SJSA1 (cell line): Measurements from ENCODE around the gene TSEN54. TPM values are rescaled to one million over a fixed set of nuclear protein-coding genes. Genes with fewer than 3 reads are reported as not detected.

Experiments used
- DNase-seq, 2 experiments: peaks; one replicate each; pipeline ENCODE4 v3.0.0-alpha.2; 2015 to 2020; ENCODE audit warnings: low spot score in 2 of 2, low read depth in 1 of 2
- H3K27ac ChIP-seq: fragments of 250-450 bp; sonication (Bioruptor Pico); 2 replicates; pipeline ENCODE4 v1.5.1; 2020; ENCODE audit warnings: mild to moderate bottlenecking, moderate library complexity
- H3K27me3 ChIP-seq: fragments of 250-450 bp; sonication (Bioruptor Pico); replicated peaks from 2 replicates; pipeline ENCODE4 v1.5.1; 2020; ENCODE audit warnings: mild to moderate bottlenecking, moderate library complexity
- H3K36me3 ChIP-seq: fragments of 250-450 bp; sonication (Bioruptor Pico); 2 replicates; pipeline ENCODE4 v1.5.1; 2020; ENCODE audit warnings: mild to moderate bottlenecking
- H3K4me1 ChIP-seq: fragments of 250-450 bp; sonication (Bioruptor Pico); replicated peaks from 2 replicates; pipeline ENCODE4 v1.6.1; 2021; ENCODE audit warnings: mild to moderate bottlenecking
- H3K4me3 ChIP-seq: fragments of 250-450 bp; sonication (Bioruptor Pico); 2 replicates; pipeline ENCODE4 v1.5.1; 2020; ENCODE audit warnings: mild to moderate bottlenecking
- H3K9me3 ChIP-seq: fragments of 250-450 bp; sonication (Bioruptor Pico); replicated peaks from 2 replicates; pipeline ENCODE4 v1.5.1; 2020; ENCODE audit warnings: mild to moderate bottlenecking
- total RNA-seq: library from RNA; depleted of rRNA; stranded (reverse); fragments of >200 nt; shearing (Covaris generic); gene quantifications from 2 replicates; pipeline ENCODE4 v1.2.3, GENCODE V29; 2014

TSEN54 gene
- total RNA-seq, 1 experiment from 2014 or later, result 54.0 TPM

DNA sequence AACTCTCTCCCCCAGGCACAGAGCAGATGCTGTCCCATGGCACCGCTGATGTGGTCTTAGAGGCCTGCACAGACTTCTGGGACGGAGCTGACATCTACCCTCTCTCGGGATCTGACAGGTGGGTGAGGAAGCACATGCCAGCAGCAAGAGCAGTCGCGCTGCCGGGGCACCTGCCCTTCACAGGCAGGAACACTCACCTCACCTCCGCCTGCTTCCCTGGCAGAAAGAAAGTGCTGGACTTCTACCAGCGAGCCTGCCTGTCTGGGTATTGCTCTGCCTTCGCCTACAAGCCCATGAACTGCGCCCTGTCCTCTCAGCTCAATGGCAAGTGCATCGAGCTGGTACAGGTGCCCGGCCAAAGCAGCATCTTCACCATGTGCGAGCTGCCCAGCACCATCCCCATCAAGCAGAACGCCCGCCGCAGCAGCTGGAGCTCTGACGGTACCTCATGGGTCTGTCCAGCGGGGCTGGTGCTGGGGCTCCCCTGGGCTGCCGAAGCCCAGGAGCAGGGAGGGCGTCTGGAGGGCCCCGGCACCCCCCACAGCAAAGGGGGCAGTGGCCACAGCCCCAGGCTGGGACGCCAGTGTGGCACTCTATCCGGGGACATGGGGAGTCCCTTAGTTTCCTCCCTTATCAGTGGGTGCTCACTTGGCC is 22.7 kb upstream of the TSEN54 start:
- Histone ChIP-seq H3K4me1 (peaks cover 24% of the 10 kb centered on the region), H3K36me3 (peaks cover 88% of the 10 kb centered on the region), H3K27me3 (no peaks in the 10 kb centered on the region), H3K27ac (peak overlapping the region; percentile 50), H3K9me3 (no peaks in the 10 kb centered on the region), H3K4me3 (no peak overlapping the region)
- DNase-seq, result no peak

DNA sequence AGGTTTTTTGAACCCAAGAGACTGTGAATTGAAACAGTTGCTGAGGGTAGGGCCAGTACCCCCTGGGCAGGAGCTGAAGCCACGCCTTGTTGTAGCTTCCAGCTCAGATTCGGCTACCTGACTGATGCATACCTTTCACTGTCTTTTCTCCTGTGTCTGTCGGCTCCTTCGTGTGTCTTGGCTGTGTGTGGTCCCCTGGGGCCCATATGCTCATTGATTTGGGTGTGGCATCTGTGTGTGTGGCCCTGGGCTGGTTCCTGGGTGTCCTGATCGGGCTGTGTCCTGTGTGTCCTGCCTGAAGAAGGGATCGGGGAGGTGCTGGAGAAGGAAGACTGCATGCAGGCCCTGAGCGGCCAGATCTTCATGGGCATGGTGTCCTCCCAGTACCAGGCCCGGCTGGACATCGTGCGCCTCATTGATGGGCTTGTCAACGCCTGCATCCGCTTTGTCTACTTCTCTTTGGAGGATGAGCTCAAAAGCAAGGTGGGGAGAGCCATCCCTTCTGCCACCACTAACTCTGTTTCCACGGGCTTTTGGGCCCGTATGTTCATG is 21.9 kb upstream of the TSEN54 start:
- Histone ChIP-seq H3K9me3 (no peaks in the 10 kb centered on the region), H3K36me3 (peaks cover 91% of the 10 kb centered on the region)
- DNase-seq, result peak; percentile 76 to 85

DNA sequence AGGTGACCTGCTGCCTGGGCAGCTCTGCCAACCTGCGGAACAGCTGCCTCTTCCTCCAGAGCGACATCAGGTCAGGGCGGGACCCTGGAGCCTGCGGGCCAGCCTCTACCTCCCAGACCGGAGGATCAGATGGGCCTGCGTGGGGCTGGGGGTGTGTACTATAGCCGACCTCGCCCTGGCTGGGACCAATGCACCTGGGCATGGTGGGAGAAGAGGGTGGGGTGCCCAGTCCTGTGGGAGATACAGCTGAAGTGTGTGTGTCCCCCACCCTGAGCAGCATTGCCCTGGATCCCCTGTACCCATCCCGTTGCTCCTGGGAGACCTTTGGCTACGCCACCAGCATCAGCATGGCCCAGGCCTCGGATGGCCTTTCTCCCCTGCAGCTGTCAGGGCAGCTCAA is 20.3 kb upstream of the TSEN54 start:
- peaks cover 24% of the 10 kb centered on the region for H3K4me1 ChIP-seq
- H3K27ac ChIP-seq, result no peak overlapping the region
- H3K4me3 ChIP-seq, result no peak overlapping the region
- DNase-seq, result no peak
- peaks cover 98% of the 10 kb centered on the region for H3K36me3 ChIP-seq
- no peaks in the 10 kb centered on the region for H3K27me3 ChIP-seq
- H3K9me3 ChIP-seq, result no peaks in the 10 kb centered on the region

More for the DNA sequence above, 21.9 kb upstream of the TSEN54 start:
- Histone ChIP-seq H3K27ac (peak overlapping the region; percentile 50), H3K27me3 (no peaks in the 10 kb centered on the region), H3K4me1 (peaks cover 24% of the 10 kb centered on the region), H3K4me3 (no peak overlapping the region)

DNA sequence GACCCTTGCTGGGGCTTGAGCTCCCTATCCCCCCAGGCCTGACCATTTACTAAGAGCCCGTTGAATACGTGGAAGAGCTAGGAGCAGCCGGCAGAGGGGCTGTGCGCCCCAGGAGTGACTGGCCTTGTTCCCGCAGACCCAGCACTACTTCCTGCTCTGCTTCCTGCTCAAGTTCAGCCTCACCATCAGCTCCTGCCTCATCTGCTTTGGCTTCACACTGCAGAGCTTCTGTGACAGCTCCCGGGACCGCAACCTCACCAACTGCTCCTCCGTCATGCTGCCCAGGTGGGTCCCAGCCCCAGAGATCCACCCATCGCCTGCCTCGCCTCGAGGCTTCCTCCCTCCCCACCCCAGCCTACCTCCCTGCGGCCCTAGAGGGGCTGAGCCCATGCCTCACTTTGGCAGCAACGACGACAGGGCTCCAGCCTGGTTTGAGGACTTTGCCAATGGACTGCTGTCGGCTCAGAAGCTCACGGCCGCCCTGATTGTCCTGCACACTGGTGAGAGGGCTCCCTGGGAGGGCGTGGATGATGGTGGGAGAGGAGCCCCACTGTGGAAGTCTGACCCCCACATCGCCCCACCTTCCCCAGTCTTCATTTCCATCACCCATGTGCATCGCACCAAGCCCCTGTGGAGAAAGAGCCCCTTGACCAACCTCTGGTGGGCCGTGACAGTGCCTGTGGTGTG is 18.1 kb upstream of the TSEN54 start:
- peaks cover 98% of the 10 kb centered on the region for H3K36me3 ChIP-seq
- H3K27ac ChIP-seq, result no peak overlapping the region
- DNase-seq, result no peak
- H3K9me3 ChIP-seq, result no peaks in the 10 kb centered on the region
- H3K27me3 ChIP-seq, result no peaks in the 10 kb centered on the region
- H3K4me3 ChIP-seq, result no peak overlapping the region
- peaks cover 22% of the 10 kb centered on the region for H3K4me1 ChIP-seq

DNA sequence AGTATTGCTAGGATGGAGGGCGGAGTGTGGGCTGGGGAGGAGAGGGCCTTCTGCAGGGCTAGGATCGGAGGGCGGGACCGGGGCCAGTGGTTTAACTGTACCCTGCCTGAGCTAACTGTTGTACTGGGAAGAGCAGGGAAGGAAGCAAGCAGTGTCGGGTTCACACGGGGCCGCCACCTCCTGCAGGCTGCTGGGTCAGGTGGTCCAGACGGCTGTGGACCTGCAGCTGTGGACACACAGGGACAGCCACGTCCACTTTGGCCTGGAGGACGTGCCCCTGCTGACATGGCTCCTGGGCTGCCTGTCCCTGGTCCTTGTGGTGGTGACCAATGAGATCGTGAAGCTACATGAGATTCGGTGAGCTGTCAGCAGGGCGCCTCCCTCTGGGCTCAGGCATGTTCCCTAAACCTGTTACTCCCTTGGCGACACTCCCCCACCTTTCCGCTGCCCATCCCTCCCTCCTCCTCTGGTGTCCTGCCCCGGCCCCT is 17.6 kb upstream of the TSEN54 start:
- Histone ChIP-seq H3K36me3 (peaks cover 98% of the 10 kb centered on the region), H3K9me3 (no peaks in the 10 kb centered on the region), H3K4me3 (no peak overlapping the region), H3K27me3 (no peaks in the 10 kb centered on the region), H3K27ac (no peak overlapping the region), H3K4me1 (peaks cover 16% of the 10 kb centered on the region)
- DNase-seq, result no peak

DNA sequence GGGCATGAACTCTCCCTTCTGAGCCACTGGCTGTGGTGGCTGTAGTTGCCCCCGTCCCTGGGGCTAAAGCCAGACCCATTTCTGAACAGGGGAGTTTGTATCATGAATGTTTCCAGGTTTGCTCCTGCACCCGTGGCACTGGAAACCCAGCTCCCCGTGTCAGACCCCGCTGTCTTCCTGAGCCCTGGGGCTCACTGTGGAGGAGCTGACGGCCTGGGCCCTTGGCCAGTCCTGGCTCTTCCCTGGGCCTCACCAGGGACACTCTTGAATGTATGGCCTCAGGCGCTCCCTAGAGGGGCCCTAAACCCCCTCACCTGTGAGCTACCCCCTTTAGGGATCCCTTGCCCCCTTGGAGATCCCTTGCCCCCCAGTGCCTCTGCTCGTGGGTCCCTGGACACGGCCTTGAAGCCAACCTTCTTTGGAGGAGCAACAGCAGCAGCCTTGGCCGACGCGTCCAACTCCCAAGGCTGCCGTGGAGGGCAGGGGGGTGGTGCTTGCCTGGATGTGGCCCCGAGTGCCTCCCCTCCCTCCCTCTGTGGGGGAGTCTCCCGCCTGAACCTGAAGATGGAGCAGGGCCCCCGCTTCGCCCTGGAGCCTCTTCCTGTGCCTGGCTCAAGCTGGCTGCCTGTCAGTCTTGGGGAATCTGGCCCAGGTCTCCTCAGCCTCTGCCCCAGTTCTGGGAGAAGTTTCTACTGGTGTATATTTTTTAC is 16.9 kb upstream of the TSEN54 start:
- Histone ChIP-seq H3K36me3 (peaks cover 98% of the 10 kb centered on the region), H3K27me3 (no peaks in the 10 kb centered on the region), H3K9me3 (no peaks in the 10 kb centered on the region), H3K4me3 (no peak overlapping the region), H3K4me1 (peaks cover 9% of the 10 kb centered on the region), H3K27ac (no peak overlapping the region)
- no peak for DNase-seq

DNA sequence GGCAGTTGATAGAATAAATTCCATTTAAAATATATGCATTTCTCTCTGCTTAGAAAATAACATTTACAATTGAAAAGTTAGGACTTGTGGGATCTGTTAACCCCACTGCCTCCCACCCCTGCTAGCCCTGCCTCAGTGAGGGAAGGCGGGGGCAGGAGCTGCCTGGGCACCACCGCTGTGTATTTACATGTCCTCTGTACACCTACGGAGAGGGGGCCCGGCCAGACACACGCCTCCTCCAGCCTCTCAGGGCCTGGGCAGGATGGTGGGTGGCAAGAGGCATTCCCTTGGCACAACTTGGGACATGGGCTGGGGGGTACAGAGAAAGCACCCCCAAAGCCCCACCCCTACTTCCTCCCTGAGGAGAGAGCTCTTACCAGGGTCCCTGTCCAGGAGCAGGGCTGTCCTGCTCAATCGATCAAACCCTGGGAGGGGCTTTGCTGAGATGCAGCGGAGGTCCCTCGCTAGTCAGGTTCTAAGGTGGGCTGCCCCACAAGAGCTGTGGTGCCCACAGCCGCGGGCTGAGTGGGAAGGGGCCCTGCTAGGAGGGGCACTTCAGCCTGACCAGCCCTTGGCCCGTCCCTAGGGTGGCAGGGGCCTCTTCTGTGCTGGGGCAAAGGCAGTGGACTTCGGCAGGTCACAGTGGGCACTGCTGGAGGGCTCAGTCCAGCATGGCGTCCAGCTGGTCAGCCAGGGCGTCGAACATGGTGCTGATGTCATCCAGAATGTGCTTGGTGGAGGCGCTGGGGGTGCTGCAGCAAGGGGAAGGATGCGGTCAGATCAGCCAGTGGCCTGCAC is 15.7 kb upstream of the TSEN54 start:
- Histone ChIP-seq H3K4me3 (no peak overlapping the region), H3K27me3 (no peaks in the 10 kb centered on the region), H3K27ac (no peak overlapping the region), H3K4me1 (no peaks in the 10 kb centered on the region), H3K9me3 (no peaks in the 10 kb centered on the region), H3K36me3 (peaks cover 98% of the 10 kb centered on the region)
- DNase-seq, result no peak

DNA sequence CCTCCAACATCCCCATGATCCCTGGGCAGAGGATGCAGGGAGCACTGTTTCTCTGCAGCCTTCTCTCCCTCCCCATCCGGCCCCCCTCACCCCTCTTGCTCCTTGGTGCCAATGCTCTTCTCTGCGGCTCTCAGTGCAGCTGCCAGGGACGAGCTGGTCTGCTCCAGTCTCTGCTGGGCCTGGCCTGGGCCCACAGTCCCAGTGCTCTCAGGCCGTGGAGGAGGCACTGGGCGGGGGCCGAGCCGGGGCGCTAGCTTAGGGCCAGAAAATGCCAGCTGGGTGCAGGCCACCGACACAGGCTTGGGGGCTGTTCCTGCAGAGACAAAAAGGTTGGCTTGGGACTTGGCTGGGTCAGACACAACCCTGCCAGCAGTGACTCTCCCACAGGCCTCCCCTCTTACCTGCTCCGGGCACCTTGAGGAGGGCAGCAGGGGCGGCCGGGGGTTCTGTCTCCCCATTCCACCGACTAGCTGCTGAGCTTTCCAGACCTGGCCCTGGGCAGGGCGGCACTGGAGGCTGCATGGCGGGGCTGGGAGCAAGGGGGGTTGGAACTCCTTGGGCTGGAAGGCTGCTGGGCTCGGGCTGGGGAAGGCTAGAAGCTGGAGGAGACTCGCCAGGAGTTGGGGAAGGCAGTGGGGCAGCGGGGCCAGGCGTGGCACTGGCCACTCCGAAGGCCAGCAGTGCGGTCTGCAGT is 14.8 kb upstream of the TSEN54 start:
- DNase-seq, result no peak
- Histone ChIP-seq H3K4me3 (no peak overlapping the region), H3K4me1 (no peaks in the 10 kb centered on the region), H3K27me3 (no peaks in the 10 kb centered on the region), H3K27ac (no peak overlapping the region), H3K36me3 (peaks cover 98% of the 10 kb centered on the region), H3K9me3 (no peaks in the 10 kb centered on the region)

DNA sequence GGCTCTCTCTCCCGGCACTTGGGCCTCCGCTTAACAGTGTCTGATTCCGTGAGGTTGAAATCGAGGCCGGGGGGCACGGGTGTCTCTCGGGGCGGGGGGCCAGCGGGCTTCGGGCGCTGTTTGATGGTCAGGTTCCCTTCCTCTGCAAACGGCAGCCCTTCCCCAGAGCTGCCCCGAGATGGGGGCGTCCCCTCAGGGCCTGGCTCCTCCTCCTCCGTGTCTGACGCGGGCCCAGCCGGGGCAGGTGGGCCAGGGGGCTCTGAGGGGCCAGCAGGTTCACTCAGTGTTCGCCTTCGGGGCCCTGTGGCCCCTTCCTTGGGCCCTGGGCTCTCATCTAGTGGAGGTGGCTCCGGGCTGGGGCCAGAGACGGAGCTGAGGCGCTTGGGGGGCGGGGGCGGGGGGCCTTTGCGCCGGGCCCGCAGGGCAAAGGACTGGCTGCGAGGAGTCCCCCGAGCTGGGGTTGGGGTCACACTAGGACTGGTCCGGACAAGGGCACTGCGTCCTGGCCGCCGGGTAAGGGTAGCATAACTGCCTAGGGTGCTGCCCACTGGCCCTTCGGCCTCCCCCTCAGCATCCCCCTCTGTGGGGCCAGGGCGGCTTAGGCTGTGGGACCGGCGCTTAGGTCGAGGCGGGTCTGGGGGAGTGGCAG is 14.1 kb upstream of the TSEN54 start:
- no peaks in the 10 kb centered on the region for H3K27me3 ChIP-seq
- H3K4me3 ChIP-seq, result no peak overlapping the region
- H3K36me3 ChIP-seq, result peaks cover 99% of the 10 kb centered on the region
- H3K4me1 ChIP-seq, result no peaks in the 10 kb centered on the region
- no peaks in the 10 kb centered on the region for H3K9me3 ChIP-seq
- no peak overlapping the region for H3K27ac ChIP-seq
- DNase-seq, result no peak

DNA sequence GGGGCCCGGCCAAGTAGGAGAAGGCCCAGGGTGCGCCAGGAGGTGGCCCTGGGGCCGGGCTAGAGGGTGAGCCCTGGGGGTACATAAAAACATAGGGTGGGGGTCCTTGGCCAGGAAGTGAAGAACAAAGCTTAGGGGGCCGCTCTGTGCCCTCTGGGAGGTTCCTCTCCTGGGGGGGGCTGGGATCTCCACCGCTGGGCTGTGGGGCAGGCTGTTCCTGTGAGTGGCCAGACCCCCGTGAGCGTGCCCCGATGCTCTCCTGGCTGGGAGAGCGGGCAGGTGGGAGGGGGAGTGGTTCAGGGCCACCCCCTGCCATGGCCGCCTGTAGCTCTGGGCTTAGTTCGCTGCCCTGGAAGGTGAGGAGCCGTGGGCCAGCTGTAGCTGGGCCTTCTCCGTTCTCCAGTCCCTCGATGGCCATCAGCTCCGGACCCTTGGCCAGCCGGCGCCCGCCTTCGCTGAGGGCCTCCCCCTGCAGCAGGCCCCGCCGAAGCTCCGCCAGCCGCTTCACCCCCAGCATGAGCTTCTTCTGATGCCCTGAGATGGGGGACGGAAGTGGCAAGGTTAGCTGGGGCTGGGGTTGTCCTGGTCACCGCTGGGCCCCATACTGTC is 13.5 kb upstream of the TSEN54 start:
- Histone ChIP-seq H3K9me3 (no peaks in the 10 kb centered on the region), H3K4me1 (no peaks in the 10 kb centered on the region), H3K27me3 (no peaks in the 10 kb centered on the region), H3K4me3 (no peak overlapping the region), H3K27ac (no peak overlapping the region), H3K36me3 (peaks cover 100% of the 10 kb centered on the region)
- DNase-seq, result no peak

DNA sequence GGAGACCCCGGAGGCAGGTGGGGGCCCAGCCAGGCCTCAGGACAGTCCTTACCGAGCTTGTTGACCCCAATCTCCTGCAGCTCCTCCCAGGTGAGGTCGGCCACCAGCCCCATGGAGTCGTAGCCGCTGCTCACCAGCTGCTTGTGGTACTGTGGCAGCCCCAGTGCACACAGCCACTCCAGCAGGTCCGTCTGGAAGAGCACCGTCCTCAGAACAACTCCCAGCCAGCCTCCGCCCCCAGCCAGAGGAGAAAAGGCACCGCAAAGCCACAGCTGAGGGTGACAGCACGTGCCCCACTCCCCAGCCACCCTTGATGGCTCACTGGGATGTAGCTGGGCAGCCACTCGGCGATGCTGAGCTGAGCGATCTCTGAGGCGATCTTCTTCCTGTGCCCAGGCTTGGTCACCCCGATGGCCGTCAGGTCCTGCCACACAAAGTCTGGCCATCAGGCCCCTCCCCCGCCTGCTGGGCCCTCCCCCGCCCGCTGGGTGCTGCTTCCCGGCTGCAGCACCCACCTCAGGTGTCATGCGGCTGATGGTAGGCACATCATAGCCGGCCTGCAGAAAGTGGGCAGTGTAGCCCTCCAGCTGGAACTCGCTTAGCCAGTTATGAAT is 12.9 kb upstream of the TSEN54 start:
- Histone ChIP-seq H3K9me3 (no peaks in the 10 kb centered on the region), H3K27me3 (no peaks in the 10 kb centered on the region), H3K36me3 (peaks cover 100% of the 10 kb centered on the region), H3K4me3 (no peak overlapping the region), H3K27ac (no peak overlapping the region), H3K4me1 (peaks cover 2% of the 10 kb centered on the region)
- DNase-seq, result no peak

DNA sequence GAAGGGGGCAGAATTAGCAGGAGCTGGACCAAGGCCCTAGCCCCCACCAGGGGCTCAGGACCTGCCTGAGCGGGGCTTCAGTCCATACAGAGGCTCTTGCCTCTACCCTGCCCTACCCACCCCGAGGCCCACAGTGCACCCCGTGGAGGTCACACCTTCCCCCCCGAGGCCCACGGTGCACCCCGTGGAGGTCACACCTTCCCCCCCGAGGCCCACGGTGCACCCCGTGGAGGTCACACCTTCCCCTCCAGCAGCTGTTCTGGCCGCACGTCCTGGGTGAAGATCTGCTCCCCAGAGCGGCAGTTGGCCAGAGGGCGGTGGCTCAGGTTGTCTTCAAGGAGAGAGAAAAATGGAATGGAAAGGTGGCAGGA is 12.4 kb upstream of the TSEN54 start:
- DNase-seq, result no peak
- H3K4me3 ChIP-seq, result no peak overlapping the region
- no peak overlapping the region for H3K27ac ChIP-seq
- H3K9me3 ChIP-seq, result no peaks in the 10 kb centered on the region
- H3K36me3 ChIP-seq, result peaks cover 100% of the 10 kb centered on the region
- peaks cover 7% of the 10 kb centered on the region for H3K4me1 ChIP-seq
- H3K27me3 ChIP-seq, result no peaks in the 10 kb centered on the region
